KG1 (cell line): ENCODE data around the gene ZNF692.
A peak's percentile ranks its signal among the peaks of the same experiment; 100 is the strongest.
"Not testable (repeated sequence)": the region's sequence is repeated elsewhere in the genome, so short reads cannot be mapped to it uniquely, and the experiment has no call there.

Experiments used
- DNase-seq: peaks from one replicate; lab custom pipeline; 2025; lab: John Stamatoyannopoulos, UW

Gene ZNF692, protein sequence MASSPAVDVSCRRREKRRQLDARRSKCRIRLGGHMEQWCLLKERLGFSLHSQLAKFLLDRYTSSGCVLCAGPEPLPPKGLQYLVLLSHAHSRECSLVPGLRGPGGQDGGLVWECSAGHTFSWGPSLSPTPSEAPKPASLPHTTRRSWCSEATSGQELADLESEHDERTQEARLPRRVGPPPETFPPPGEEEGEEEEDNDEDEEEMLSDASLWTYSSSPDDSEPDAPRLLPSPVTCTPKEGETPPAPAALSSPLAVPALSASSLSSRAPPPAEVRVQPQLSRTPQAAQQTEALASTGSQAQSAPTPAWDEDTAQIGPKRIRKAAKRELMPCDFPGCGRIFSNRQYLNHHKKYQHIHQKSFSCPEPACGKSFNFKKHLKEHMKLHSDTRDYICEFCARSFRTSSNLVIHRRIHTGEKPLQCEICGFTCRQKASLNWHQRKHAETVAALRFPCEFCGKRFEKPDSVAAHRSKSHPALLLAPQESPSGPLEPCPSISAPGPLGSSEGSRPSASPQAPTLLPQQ

DNA sequence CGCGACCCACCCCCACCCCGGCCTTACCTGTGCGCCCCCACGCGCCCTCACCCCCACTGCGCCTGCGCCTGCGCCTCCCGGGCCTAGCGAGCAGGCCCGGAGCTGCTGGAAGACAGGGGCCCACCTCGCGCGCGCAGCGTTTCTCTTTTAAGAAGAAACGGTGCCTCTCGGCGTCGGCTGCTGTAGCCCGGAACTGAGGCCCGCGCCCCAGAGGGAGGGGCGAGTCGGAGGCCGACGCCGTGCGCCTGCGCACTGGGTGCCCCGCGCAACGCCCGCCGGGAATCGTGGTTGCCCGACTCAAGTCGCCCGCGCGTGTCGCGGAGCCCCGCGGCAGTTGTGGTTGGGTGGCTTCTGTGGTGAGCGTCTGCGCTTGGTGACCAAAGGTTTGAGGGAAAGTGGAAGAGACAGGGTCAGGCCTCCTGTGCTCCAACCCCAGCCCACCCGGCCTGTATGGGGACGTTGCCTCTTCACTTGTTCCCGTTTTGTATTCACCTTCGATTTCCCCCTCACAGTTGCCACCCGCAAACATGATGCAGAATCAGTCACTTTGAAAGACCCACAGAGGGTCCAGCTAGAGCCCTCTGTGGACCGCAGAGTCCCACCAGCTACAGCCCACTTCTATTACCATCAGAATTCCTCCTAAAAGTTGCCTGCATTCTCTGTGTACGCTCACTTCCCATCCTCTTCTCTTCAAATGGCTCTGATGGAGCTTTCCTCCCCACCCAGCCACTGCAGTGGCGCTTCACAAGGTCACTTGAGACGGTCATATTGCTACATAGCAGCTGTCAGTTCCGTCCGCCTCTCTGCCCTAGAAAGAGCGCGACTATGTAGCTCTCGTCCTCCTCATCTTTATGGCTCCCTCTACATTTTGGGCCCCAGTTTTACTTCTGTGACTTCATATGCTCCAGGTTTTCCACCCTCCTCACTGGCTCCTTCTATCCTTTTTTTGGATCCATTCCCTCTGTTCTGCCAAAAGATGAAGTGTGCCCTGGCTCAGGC is at the start of gene ZNF692:
ZNF692 (minus strand) TSS at position 195 of the 999 bp plus-strand sequence. CDS start 776 bp downstream, outside the sequence.
- DNase-seq: peak; percentile 95

DNA sequence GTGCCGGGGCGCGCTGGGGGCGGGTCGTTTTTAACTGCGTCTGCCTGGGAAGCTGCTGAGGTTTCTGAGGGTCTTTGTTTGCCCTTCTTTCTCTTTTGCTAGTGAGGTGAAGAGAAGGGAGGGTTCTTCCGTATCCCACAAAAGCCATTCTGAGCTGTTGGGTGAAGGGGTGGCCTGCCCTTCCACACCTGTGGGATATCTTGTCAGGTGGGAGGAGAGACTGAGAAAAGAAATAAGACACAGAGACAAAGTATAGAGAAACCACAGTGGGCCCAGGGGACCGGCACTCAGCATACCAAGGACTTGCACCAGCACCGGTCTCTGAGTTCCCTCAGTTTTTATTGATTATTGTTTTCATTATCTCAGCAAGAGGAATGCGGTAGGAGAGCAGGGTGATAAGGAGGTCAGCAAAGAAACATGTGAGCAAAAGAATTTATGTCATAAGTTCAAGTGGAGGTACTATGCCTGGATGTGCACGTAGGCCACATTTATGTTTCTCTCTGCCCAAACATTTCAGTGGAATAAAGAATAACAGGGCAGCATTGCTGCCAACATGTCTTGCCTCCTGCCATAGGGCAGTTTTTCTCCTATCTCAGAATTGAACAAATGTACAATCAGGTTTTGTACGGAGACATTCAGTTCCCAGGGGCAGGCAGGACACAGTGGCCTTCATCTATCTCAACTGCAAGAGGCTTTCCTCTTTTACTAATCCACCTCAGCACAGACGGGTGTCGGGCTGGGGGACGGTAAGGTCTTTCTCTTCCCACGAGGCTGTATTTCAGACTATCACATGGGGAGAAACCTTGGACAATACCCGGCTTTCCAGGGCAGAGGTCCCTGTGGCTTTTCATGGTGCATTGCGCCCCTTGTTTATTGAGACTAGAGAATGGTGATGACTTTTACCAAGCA is 48.1 kb upstream of the ZNF692 start:
- no peak for DNase-seq

DNA sequence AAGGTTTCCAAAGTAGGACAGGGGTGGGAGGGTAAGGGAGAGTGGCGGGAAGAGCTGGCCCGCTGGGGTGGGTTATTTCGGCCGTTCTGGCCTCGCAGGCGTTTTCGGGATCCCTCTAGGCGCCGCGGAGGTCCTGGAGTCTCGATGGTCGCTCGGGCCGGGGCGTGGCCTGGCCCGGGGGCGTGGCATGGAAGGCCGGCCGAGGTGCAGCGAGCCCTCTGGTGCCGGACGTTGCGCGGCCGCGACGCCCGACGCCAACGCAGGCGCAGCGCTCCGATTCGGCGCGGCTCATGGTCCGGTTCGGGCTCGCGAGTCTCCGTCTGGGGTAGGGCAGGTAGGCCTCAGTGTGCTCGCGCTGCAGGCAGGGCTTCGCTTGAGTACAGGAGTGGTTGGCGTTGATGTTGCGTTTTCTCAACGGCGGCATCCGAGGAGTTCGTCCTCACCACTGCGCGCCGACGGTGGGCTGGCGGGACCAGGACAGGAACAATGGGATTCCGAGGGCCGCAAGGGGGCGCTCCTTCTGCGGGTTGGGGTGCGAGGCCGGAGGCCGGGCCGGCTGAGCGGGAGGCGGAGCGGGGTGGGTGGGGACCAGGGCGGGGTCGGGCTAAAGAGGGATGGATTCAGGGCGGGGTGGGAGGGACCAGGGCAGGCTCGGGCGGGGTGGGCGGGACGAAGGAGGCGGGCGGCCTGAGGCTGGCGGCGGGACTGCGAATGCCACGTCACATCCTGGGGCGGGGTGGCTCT is 47.3 kb upstream of the ZNF692 start, which contains the start of gene PGBD2:
PGBD2 (plus strand) TSS at position 227 of the 744 bp plus-strand sequence. CDS start 7,628 bp downstream, outside the sequence.
- peak; percentile 90 for DNase-seq

DNA sequence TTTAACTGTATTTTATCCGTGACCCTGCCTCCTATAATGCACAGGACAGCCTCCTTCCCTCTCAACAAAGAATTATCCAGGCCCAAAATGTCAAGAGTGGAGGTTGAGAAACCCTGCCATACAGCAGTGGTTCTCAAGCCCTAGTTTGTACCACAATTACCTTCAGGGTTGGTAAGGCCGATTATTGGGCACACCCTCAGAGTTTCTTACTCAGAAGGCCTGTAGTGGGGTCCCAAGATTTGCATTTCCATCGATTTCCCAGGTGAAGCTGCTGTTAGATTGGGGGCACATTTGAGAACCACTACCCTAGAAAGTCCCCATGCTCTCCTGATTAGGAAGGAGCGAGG is 46.8 kb upstream of the ZNF692 start:
- DNase-seq: no peak

DNA sequence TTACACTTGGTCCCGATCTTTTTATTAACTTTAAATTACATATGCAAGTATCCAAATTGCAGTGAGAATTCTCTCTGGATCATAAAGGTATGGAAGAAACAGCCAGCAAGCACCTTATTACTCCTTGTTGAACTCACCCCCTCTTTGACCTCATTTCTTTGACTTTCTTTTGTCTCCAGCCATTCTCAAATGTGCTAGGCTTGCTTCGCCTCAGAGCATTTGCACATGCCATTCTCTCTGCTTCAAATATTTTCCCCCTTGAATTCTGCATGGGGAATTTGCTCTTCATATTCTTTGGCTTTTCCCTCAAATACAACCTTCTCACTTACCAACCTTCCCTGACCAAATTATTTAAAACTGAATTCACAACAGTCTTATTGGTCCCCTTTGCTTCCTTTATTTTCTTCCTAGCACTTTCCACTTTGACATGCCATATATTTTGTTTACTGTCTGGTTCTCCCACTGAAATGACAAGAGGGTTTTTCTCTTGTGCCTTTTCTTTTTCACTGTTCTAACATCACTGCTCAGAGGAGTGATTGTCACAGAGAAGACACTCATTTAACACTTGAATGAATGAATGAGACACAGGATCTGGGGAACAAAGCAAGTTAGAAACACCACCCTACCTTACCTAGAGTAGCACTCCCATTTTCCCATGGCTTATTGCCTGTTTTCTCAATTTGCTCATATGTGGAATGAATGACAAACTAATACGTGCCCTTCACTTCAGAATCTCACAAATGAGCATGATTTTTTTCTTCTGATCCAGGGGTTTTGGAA is 45.7 kb upstream of the ZNF692 start:
- no peak for DNase-seq

DNA sequence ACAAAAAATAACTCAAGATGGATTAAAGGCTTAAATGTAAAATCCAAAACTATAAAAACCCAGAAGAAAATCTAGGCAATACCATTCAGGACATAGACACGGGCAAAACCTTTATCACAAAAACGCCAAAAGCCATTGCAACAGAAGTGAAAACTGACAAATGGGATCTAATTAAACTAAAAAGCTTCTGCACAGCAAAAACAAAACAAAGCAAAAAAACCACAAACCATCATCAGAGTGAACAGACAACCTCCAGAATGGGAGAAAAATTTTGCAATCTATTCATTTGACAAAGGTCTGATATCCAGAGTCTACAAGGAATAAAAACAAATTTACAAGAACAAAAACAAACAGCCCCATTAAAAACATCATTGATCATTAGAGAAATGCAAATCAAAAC is 42.7 kb upstream of the ZNF692 start:
- DNase-seq: no peak

DNA sequence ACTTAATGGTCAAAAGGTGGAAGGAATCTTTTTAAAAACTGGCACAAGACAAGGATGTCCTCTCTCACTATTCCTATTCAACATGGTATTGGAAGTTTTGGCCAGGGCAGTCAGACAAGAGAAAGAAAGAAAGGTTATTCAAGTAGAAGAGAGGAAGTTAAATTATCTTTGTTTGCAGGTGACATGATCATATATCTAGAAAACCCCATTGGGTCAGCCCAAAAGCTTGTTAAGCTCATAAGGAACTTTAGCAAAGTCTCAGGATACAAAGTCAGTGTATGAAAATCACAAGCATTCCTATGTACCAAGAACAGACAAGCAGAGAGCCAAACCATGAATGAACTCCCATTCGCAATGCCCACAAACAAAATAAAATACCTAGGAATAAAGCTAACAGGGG is 41.8 kb upstream of the ZNF692 start:
- DNase-seq: no peak

DNA sequence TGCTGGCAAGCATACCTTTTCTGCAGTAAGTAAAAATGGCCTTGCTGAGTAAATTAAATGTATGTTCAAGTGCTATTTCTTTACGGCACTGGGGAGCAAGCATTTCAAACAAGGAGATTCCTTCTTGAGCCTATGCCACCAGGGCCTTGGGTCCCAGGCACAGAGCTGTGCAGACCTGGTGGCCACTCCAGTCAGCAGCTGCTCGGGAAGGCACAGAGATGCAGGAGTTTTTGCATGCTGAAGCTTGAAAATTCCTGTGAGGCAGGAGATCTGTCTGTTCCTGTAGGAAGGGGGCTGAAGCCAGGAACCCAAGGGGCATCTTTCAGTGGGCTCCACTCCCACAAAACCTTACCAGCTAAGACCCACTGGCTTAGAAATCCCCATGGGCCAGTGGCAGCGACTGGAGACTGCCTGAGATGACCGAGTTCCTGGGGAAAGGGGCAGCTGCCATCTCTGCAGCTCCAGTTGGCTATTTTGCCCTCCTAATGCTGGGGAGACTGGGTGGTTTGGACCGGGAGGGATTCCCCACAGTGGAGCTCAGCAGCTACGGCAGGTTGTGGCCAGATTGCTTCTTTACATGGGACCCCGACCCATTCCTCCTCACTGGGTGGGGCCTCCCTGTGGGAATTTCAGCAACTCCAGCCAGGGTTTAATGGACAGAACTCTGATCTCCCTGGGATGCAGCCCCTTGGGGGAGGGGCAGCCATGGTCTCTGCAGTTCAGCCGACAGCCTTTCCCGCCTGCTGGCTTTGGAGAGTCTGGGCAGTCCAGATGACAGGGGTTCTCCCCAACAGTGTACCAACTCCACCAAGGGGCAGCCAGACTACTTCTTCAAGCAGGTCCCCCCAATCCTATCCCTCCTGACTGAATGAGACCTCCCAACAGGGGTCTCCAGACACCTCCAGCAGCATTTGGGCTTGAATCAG is 38.8 kb upstream of the ZNF692 start:
- no peak for DNase-seq

DNA sequence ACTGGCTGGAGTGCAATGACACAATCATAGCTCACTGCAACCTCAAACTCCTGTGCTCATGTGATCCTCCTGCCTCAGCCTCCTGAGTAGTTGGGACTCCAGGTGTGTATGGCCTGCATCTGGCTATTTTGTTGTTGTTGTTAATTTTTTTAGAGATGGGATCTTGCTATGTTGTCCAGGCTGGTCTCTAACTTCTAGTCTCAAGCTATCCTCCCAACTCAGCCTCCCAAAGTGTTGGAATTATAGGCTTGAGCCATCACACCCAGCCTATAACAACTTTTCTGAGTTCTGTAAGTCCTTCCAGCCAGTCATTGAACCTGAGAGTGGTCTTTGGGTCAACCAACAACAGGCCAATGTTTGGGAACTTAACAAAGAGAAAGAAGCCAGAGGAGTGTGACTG is 36.0 kb upstream of the ZNF692 start:
- no peak for DNase-seq

DNA sequence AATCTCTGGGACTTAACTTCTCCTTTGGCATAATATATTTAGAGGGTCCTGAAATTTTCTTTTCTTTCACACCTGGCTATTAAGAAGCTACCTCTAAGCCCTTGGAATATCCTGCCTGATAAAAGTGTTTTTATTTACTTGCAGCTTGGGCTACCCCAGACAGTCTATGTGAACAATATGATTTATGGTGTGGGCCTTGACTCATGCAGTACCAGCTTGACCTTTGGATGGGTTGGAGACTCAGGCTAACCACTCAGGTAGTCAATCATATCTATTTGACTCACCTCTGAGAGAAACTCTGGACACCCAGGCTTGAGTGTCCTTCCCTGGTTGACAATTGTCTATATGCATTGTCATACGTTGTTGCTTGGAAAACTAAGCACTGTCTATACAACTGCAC is 33.7 kb upstream of the ZNF692 start:
- DNase-seq: no peak

DNA sequence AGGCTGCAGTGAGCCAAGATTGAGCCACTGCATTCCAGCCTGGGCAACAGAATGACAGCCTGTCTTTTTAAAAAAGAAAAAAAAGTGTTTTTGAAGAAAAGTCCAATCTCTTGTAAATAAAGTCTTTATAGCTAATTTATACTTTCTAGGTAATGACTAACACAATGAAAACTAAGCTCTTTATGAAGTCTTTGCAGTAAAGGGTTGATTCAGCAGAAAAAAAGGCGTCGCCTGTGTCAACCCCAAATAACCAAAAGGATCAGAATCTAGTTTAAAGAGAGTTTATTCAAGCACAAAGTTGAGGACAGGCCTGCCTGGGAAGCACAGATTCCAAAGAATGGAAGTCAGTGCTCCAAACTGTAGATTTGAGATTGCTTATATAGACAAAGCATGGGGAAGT is 32.9 kb upstream of the ZNF692 start:
- DNase-seq: no peak

DNA sequence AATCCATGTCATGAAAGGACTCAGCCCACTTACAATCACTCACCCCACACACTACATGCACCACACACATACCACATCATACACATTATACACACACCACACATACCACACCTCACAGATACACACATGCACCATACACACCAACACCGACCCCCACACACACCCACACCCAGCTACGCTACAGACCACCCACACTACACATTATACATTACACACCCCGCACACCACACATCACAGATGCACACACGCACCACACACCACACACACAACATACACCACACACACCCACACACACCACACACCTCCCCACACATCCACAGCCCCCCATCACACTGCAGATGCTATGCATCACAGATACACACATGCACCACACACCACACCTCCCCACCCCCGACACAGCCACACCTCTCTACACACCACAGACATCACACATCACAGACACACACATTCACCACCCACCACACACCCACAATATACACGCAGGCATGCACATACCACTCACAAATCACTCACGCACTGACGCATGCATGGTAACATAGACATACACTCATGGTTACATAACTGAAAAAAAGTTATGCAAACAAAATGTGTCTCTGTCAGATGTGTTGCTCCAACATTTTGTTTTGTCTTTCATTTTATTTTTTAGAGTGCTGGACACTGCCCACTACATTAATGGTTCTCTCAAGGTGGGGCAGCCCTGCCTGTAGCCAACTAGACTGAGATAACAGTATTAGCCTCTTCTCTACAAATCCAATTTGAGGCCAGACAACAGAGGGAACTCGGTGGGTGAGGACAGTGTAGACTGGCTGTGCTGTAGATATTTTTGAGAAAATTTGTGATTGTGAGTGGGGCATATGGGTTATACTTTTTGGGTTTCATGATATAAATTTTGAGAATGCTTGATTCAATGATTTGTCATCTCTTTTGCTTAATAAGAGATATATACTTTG is 31.9 kb upstream of the ZNF692 start:
- no peak for DNase-seq

DNA sequence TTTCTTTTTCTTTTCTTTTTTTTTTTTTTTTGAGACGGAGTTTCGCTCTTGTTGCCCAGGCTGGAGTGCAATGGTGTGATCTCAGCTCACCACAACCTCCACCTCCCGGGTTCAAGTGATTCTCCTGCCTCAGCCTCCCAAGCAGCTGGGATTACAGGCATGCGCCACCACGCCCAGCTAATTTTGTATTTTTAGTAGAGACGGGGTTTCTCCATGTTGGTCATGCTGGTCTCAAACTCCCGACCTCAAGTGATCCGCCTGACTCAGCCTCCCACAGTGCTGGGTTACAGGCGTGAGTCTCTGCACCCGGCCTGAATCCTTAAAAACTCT is 31.0 kb upstream of the ZNF692 start:
- not testable (repeated sequence) for DNase-seq

DNA sequence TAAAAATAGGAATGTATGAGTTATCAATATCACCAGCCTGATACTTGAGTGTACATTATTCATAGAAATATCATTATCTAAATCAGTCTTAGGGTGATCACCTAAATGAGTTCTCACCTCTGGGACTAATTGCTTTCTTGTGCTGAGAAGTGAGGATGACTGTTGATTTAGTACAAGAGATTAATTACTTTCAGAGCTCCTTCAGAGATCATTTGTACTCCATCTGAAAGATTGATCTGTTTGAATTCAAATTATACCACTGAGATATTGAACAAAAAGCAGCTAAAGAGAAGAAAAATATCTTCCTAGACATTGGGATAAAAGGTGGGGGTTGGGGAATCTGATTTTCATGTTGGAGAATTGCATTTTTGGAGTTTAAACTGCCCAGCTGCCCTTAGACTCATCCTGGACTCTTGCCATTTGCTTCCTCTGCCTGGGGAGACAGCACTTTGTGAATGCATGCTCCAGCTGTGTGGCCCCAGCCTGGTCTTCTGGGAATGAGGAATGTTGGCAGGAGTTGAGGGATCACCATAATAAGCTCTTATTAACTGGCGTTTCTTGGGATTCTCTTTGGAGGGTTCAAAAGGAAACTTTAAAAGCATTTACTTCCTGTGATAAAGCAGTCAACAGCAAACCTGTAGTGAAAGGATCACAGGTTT is 27.5 kb upstream of the ZNF692 start:
- no peak for DNase-seq

DNA sequence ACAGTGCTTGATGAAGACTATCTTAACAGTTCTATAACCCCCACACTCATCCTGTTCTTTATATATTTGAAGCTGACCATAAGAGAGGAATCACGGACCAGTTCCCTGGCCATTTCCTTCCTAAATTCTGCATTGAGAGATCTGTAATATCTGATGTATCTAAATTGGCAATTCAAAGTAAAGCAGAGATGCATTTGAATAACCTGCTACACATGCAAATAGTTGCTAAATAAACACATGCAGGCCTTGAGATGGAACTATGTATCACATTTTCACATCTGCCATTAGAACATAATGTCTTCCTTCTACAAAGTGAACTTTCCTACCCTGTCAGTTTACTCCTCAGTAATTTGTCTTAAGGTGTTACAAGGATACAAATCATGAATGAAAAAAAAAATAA is 26.8 kb upstream of the ZNF692 start:
- DNase-seq: no peak

DNA sequence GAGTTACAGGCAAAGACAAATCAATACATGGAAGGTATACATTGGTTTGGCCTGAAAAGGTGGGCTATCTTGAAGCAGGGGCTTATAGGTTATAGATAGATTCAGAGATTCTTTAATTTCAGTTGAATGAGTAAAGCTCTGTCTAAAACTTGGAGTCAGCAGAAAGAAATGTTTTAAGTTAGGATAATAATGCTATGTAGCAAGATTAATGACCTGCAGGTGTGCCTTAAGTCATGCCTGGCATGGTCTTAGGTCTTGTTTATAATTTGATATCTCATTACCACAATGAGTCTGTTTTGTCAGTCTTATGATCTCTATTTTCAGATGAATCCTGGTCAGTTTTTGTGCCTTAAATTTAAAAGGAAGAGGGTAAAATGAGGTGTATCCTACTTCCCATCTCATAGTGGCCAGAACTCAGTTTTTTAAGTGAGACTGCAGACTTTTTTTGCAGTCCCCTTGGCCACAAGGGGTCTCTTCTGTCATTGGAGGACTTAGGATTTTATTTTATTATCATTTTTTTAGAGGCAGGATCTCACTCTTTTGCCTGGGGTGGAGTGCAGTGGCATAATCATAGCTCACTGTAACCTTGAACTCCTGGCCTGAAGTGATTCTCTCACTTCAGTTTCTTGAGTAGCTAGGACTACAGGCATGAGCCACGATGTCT is 25.9 kb upstream of the ZNF692 start:
- no peak for DNase-seq

DNA sequence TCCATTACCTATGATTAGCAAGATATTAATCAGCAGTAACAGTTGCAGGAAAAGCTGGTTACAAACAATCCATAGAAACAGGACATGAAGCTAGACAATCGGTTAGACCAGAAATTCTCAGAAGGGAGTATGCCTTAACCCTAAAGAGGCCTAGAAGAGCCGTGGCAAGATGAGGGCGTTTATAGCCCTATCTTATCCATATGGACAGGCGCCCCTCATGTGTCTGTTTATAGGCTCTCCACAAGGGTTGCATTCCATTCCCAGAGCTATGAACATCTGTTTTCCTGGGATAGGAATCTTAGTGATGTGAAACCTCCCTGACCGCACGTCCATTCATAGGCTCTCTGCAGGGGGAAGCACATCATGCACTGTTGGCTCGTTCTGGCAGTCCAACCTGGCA is 23.5 kb upstream of the ZNF692 start:
- DNase-seq: not testable (repeated sequence)
